BLaER1 treated with 17β-estradiol and CSF1 and Interleukin-3, amounts not matched to agents 10 nM and 100 nM (cell line): Measurements from ENCODE around the gene ROR1.
A peak's percentile ranks its signal among the peaks of the same experiment; 100 is the strongest.
"Not testable (repeated sequence)": the region's sequence is repeated elsewhere in the genome, so short reads cannot be mapped to it uniquely, and the experiment has no call there.

ENCODE experiments used
- H3K27ac ChIP-seq, 11 experiments: shearing (Covaris generic); formaldehyde crosslinking; 2 replicates each; pipeline ENCODE4 v1.8.1; 2022
- H3K27me3 ChIP-seq, 11 experiments: shearing (Covaris generic); formaldehyde crosslinking; 2 replicates each; pipeline ENCODE4 v1.8.1; 2022
- H3K36me3 ChIP-seq, 11 experiments: shearing (Covaris generic); formaldehyde crosslinking; 2 replicates each; pipeline ENCODE4 v1.8.1; 2022
- H3K4me1 ChIP-seq, 10 experiments: shearing (Covaris generic); formaldehyde crosslinking; 2 replicates each; pipeline ENCODE4 v1.8.1; 2022
- H3K4me2 ChIP-seq, 11 experiments: shearing (Covaris generic); formaldehyde crosslinking; 2 replicates each; pipeline ENCODE4 v1.8.1; 2022
- H3K4me3 ChIP-seq, 10 experiments: shearing (Covaris generic); formaldehyde crosslinking; 2 replicates each; pipeline ENCODE4 v1.8.1; 2022
- H3K9ac ChIP-seq, 11 experiments: shearing (Covaris generic); formaldehyde crosslinking; 2 replicates each; pipeline ENCODE4 v1.8.1; 2022
- H3K9me3 ChIP-seq, 11 experiments: shearing (Covaris generic); formaldehyde crosslinking; replicated peaks in 1 of 11; 2 replicates each; pipeline ENCODE4 v1.8.1; 2022
- H4K20me1 ChIP-seq, 11 experiments: shearing (Covaris generic); formaldehyde crosslinking; 2 replicates each; pipeline ENCODE4 v1.8.1; 2022
- Cebpa-rat ChIP-seq, 11 experiments: shearing (Covaris generic); IDR thresholded peaks; 2 replicates each; pipeline ENCODE4 v1.8.1; 2022

Gene ROR1

DNA sequence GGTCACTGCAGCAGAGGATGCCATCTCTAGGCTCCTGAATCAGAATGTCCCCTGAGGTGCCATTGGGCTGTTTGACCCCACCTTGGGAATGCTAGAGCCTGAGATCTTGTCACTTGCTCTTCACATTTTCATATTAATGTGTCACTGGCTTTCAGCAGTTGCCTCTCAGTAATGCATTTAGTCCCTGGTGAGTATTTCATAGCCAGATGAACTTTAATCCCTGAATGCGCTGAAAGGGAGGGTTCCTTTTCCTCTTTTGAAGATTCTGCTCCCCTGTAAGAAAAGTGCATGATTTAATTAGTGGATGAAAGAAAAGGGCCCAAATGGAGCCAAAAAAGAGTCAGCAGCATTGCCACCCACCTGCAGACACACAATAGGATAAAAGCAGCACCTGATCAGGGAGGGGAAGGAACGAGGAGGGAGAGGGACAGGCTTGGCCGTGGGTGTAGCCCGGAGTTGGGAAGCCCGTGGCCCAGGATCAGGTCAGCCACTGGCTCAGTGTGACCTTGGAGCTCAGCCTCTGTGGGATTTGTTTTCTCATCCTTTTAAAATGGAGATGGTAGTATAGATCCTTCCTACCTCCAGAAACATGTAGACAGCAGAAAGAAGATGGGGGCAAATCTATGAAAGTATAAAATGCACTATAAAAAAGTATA lies 31.1 kb downstream of the ROR1 start:
- H3K36me3 ChIP-seq = no peaks in the 10 kb centered on the region
- peak overlapping the region in 1 of 11 experiments; percentile 6; a peak in 2 of 22 replicates for H3K4me2 ChIP-seq
- H3K9ac ChIP-seq = no peak overlapping the region
- H3K27me3 ChIP-seq = no peaks in the 10 kb centered on the region
- H3K9me3 ChIP-seq = peaks cover 0 to 12% (median 8%) of the 10 kb centered on the region in 11 experiments; a peak in 11 of 22 replicates
- no peak overlapping the region for H3K4me3 ChIP-seq
- no peak for TF ChIP-seq Cebpa-rat (IDR thresholded peaks at IDR 0.05)
- peaks cover 2 to 14% (median 8%) of the 10 kb centered on the region in 10 experiments; a peak in 16 of 20 replicates for H3K4me1 ChIP-seq
- H3K27ac ChIP-seq = no peak overlapping the region
- no peaks in the 10 kb centered on the region for H4K20me1 ChIP-seq

GRCh38 chr1:63807046-63807445 lies 33.2 kb downstream of the ROR1 start:
- Histone ChIP-seq H3K36me3 (no peaks in the 10 kb centered on the region), H3K4me2 (peak overlapping the region in 2 of 11 experiments; percentile 4 to 18; a peak in 1 of 22 replicates), H3K9me3 (peaks cover 0 to 12% (median 8%) of the 10 kb centered on the region in 11 experiments; a peak in 11 of 22 replicates), H3K27me3 (no peaks in the 10 kb centered on the region), H3K4me1 (peaks cover 17 to 31% (median 24%) of the 10 kb centered on the region in 10 experiments), H3K9ac (no peak overlapping the region), H4K20me1 (no peaks in the 10 kb centered on the region), H3K27ac (no peak overlapping the region), H3K4me3 (no peak overlapping the region)
- TF ChIP-seq Cebpa-rat (IDR thresholded peaks at IDR 0.05) = no peak

GRCh38 chr1:63810936-63811469 lies 37.2 kb downstream of the ROR1 start:
- no peak overlapping the region for H3K9ac ChIP-seq
- no peaks in the 10 kb centered on the region for H3K27me3 ChIP-seq
- peaks cover 0 to 5% (median 0%) of the 10 kb centered on the region in 11 experiments; a peak in 2 of 22 replicates for H3K36me3 ChIP-seq
- no peak overlapping the region for H3K4me3 ChIP-seq
- H3K9me3 ChIP-seq = peaks cover 5 to 24% (median 14%) of the 10 kb centered on the region in 11 experiments
- H3K27ac ChIP-seq = no peak overlapping the region; a peak in 1 of 22 replicates
- H3K4me1 ChIP-seq = peaks cover 14 to 27% (median 18%) of the 10 kb centered on the region in 10 experiments
- no peak for TF ChIP-seq Cebpa-rat (IDR thresholded peaks at IDR 0.05)
- H3K4me2 ChIP-seq = peak overlapping the region; percentile 28 to 60 (median 45); a peak in 18 of 22 replicates
- no peaks in the 10 kb centered on the region for H4K20me1 ChIP-seq

DNA sequence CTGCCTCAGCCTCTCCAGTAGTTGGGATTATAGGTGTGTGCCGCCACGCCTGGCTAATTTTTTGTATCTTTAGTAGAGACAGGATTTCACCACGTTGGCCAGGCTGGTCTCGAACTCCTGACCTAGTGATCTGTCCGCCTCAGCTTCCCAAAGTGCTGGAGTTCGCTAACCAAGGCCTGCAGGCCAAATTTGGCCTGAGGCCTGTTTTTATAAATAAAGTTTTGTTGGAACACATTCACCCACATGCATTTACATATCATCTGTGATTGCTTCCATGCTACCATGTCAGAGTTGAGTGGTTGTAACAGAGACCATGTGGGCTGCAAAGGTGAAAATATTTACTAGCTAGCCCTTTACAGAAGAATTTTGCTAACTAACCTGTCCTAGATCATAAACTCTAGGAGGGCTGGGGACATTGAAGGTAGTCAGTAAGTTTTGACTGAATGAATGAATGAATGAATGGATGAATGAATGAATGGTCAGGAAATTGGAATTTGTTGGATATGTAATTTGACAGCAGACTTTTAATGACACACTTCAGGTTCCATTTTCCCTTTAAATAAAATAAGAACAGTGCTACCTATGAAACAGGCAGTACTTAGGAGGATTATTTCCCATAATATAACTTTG lies 38.4 kb downstream of the ROR1 start:
- Histone ChIP-seq H3K9me3 (peaks cover 13 to 35% (median 25%) of the 10 kb centered on the region in 11 experiments), H3K4me3 (no peak overlapping the region), H4K20me1 (no peaks in the 10 kb centered on the region), H3K27me3 (no peaks in the 10 kb centered on the region), H3K27ac (no peak overlapping the region), H3K4me2 (peak overlapping the region in 2 of 11 experiments; percentile 45 to 57; a peak in 1 of 22 replicates), H3K9ac (no peak overlapping the region), H3K36me3 (peaks cover 0 to 8% (median 0%) of the 10 kb centered on the region in 11 experiments; a peak in 2 of 22 replicates), H3K4me1 (peaks cover 14 to 27% (median 20%) of the 10 kb centered on the region in 10 experiments)
- no peak for TF ChIP-seq Cebpa-rat (IDR thresholded peaks at IDR 0.05)

GRCh38 chr1:63813829-63814277 lies 40.0 kb downstream of the ROR1 start:
- Histone ChIP-seq H3K27ac (no peak overlapping the region), H4K20me1 (no peaks in the 10 kb centered on the region), H3K4me1 (peaks cover 14 to 28% (median 22%) of the 10 kb centered on the region in 10 experiments), H3K27me3 (no peaks in the 10 kb centered on the region), H3K4me3 (no peak overlapping the region), H3K9ac (no peak overlapping the region), H3K36me3 (peaks cover 0 to 8% (median 0%) of the 10 kb centered on the region in 11 experiments; a peak in 2 of 22 replicates), H3K4me2 (no peak overlapping the region), H3K9me3 (peaks cover 13 to 24% (median 15%) of the 10 kb centered on the region in 11 experiments)
- no peak for TF ChIP-seq Cebpa-rat (IDR thresholded peaks at IDR 0.05)

DNA sequence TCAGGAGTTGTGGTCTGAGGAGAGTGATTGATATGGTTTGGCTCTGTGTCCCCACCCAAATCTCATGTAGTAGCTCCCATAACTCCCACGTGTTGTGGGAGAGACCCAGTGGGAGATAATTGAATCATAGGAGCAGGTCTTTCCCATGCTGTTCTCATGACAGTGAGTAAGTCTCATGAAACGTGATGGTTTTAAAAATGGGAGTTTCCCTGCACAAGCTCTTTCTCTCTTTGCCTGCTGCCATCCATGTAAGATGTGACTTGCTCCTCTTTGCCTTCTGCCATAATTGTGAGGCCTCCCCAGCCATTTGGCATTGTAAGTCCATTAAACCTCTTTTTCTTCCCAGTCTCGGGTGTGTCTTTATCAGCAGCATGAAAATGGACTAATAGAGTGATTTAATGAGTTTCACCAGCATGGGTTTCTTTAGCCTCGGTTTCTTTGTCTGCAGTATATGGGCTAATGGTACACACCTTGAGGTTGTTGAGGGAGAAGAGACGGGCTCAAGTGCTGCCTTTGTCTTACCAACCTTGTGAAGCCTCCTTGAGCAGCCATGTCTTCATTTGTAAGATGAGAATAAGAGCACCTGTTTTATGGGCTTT lies 42.5 kb downstream of the ROR1 start:
- peak overlapping the region in 3 of 11 experiments; percentile 25 to 27 (median 27); a peak in 1 of 22 replicates for H3K4me2 ChIP-seq
- not testable (repeated sequence) for H4K20me1 ChIP-seq, H3K27ac ChIP-seq, H3K36me3 ChIP-seq, H3K9ac ChIP-seq, H3K27me3 ChIP-seq, H3K4me3 ChIP-seq
- peaks cover 13 to 24% (median 15%) of the 10 kb centered on the region in 11 experiments for H3K9me3 ChIP-seq
- H3K4me1 ChIP-seq = peaks cover 7 to 21% (median 15%) of the 10 kb centered on the region in 10 experiments

DNA sequence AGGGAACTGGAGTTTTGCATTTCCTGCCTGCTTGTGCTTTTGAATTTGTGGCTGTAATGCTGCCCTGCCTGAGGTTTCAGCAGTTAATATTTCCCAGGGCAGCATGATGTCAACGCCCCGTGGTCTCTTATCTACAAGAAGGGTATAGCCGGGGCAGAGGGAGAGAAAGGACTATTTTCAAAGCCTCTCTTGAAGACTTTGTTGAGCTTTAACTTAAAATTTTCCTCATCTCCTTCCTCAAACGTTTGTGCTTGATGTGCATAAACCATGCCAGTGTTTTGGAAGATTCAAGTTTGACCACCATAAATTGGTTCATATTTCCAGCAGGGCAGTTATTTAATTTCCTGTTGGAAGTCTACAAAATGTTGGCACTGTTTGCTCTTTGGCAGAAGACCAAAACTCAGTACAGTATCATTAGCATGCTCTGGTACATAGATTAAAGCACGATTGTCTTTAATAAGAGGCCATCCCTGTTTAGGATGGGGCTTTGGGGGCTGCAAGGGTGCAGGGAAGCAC lies 43.4 kb downstream of the ROR1 start:
- peak overlapping the region in 4 of 11 experiments; percentile 7 to 27 (median 26); a peak in 4 of 22 replicates for H3K4me2 ChIP-seq

DNA sequence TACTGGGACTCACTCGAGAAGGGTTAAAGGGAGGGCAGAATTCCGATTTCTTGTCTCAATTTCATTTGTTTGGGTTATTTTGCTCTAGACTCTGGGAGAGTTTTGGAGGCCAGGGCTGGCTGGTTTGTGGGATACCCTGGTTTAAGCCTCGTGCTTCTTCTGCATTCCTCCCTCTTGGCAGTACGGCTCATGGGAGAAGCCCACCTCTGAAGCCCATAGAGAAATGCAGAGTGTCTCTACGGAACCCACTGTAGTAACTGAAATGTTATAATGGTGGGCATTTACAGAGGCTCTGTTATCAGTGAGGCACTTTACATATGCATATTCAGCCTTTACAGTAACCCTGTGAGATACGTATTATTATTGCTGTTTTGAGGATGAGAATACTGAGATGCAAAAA lies 43.9 kb downstream of the ROR1 start:
- peak overlapping the region in 3 of 11 experiments; percentile 7 to 27 (median 25); a peak in 2 of 22 replicates for H3K4me2 ChIP-seq
- no peaks in the 10 kb centered on the region for H4K20me1 ChIP-seq
- no peak overlapping the region for H3K9ac ChIP-seq
- peaks cover 0 to 8% (median 0%) of the 10 kb centered on the region in 11 experiments; a peak in 2 of 22 replicates for H3K36me3 ChIP-seq
- no peaks in the 10 kb centered on the region for H3K27me3 ChIP-seq
- H3K9me3 ChIP-seq = peaks cover 13 to 24% (median 15%) of the 10 kb centered on the region in 11 experiments
- H3K27ac ChIP-seq = no peak overlapping the region
- no peak overlapping the region for H3K4me3 ChIP-seq
- peaks cover 7 to 19% (median 13%) of the 10 kb centered on the region in 10 experiments; a peak in 18 of 20 replicates for H3K4me1 ChIP-seq
- TF ChIP-seq Cebpa-rat (IDR thresholded peaks at IDR 0.05) = no peak

More for the DNA sequence above, 43.4 kb downstream of the ROR1 start:
- H3K27ac ChIP-seq = no peak overlapping the region
- no peaks in the 10 kb centered on the region for H4K20me1 ChIP-seq
- peaks cover 13 to 24% (median 15%) of the 10 kb centered on the region in 11 experiments for H3K9me3 ChIP-seq
- TF ChIP-seq Cebpa-rat (IDR thresholded peaks at IDR 0.05) = no peak
- no peaks in the 10 kb centered on the region for H3K27me3 ChIP-seq
- peaks cover 0 to 8% (median 0%) of the 10 kb centered on the region in 11 experiments; a peak in 2 of 22 replicates for H3K36me3 ChIP-seq
- H3K9ac ChIP-seq = no peak overlapping the region
- peaks cover 7 to 19% (median 13%) of the 10 kb centered on the region in 10 experiments; a peak in 18 of 20 replicates for H3K4me1 ChIP-seq
- H3K4me3 ChIP-seq = no peak overlapping the region
